Heart right ventricle (tissue), 16 donors: Measurements from ENCODE around the gene TMEM245. TPM values are rescaled to one million over a fixed set of nuclear protein-coding genes. Genes with fewer than 3 reads are reported as not detected.
"Not testable (repeated sequence)": the region's sequence is repeated elsewhere in the genome, so short reads cannot be mapped to it uniquely, and the experiment has no call there.

Experiments
- ATAC-seq, 8 donors: fragments of 200-7000 bp; cut with Tn5 transposase; one replicate each; pipeline ENCODE4 v1.9.1; 2020; ENCODE audit warnings: mild to moderate bottlenecking in 8 of 8, moderate library complexity in 8 of 8, moderate number of reproducible peaks in 1 of 8
- DNase-seq, 2 donors: peaks; one replicate each; pipeline ENCODE4 v3.0.0-alpha.2; 2020
- H3K27ac ChIP-seq, 10 donors: fragments of 200-600 bp; sonication (generic) in 2 of 10; one replicate each; pipeline versions ENCODE4 v1.5.0 to v1.8.0; 2020 to 2022; ENCODE audit warnings: mild to moderate bottlenecking in 3 of 10
- H3K27me3 ChIP-seq, 7 donors: fragments of 200-600 bp; one replicate each; pipeline ENCODE4 v1.8.0; 2021 to 2022; ENCODE audit warnings: mild to moderate bottlenecking in 2 of 7
- H3K36me3 ChIP-seq, 9 donors: fragments of 200-600 bp; sonication (generic) in 1 of 9; one replicate each; pipeline versions ENCODE4 v1.5.0 to v1.8.0; 2020 to 2022; ENCODE audit warnings: mild to moderate bottlenecking in 2 of 9
- H3K4me1 ChIP-seq, 9 donors: fragments of 200-600 bp; sonication (generic) in 1 of 9; one replicate each; pipeline versions ENCODE4 v1.5.0 to v1.8.0; 2020 to 2022; ENCODE audit warnings: mild to moderate bottlenecking in 4 of 9
- H3K4me3 ChIP-seq, 10 donors: fragments of 200-600 bp; sonication (generic) in 2 of 10; one replicate each; pipeline versions ENCODE4 v1.5.0 to v1.8.0; 2020 to 2022; ENCODE audit warnings: mild to moderate bottlenecking in 7 of 10, moderate library complexity in 2 of 10
- H3K9me3 ChIP-seq, 11 donors: fragments of 200-600 bp in 10 of 11; sonication (generic) in 2 of 11; one replicate each; pipeline versions ENCODE4 v1.5.0 to v1.8.0; 2013 to 2022; ENCODE audit warnings: mild to moderate bottlenecking in 2 of 11, control low read depth in 1 of 11, moderate library complexity in 1 of 11
- WGBS, 2 donors: extraction: QIAGEN DNeasy Blood & Tissue Kit; methylation state at CpG; one replicate each; pipeline ENCODE4 v1.1.7; 2013; ENCODE audit warnings: inconsistent platforms in 1 of 2; 5-methylcytosine and 5-hydroxymethylcytosine counted together
- intact Hi-C, 10 donors: fragments of 100-400 bp; cut with DNase I; formaldehyde crosslinking; loops; one replicate each; pipeline versions ENCODE4 v1.11.1 to v1.14.2; 2022
- polyA plus RNA-seq, 2 donors: library from polyadenylated mRNA; stranded (reverse); fragments of 200-250 nt; gene quantifications; one replicate each; pipeline ENCODE4 v1.2.3, GENCODE V29; 2013
- total RNA-seq, 10 donors: library from RNA; stranded (reverse); fragmentation: NEBNext Ultra II Directional in 3 of 10; extraction: Animal tissue kit (Norgen Biotek cat#: 25700) in 3 of 10; gene quantifications; one replicate each; pipeline versions ENCODE4 v1.2.1 to v1.2.4, GENCODE V29; 2021 to 2023
- TF ChIP-seq, protein P1 (sequence below), 9 donors: fragments of 200-600 bp; sonication (generic) in 2 of 9; IDR thresholded peaks; one replicate each; pipeline versions ENCODE4 v1.5.0 to v1.8.0; 2021 to 2022; ENCODE audit warnings: antibody characterized with exemption in 9 of 9, mild to moderate bottlenecking in 5 of 9, moderate library complexity in 1 of 9
- donor health status: Arrhythmogenic right ventricular cardiomyopathy.
- donor health status: ischemic (EF 13 %, LVEDD 7.1; RV severe dilation, severe dysfunction).
- donor health status: healthy with polysubstance abuse.
- donor health status: DM: no; HTN: yes; CAD: no.
- donor health status: DM: no; HTN: no; CAD: no.
- donor health status: ischemic (EF 25% LVEDD 6.9; RV normal size, moderate dysfunction).
- donor health status: ischemic (EF 25% LVEDD 5.7; RV mildly dilated, moderate dysfunction).
- donor health status: healthy.
- donor health status: DM: yes; HTN: yes; CAD: no.
- donor health status: Ischemic cardiomyopathy.
- donor health status: ischemic (EF 35%, LVEDD 5.7; RV mildly dilated, moderate dysfunction).
- donor health status: nonischemic (EF 11% LVEDD 7.7; RV severe dilation, severe dysfunction).
- donor health status: DM: yes; HTN: yes; CAD: no.
- donor health status: PGD.
- donor health status: ischemic (EF 29% LVEDD 5.4; RV normal size, mild dysfunction).
- donor health status: nonischemic (EF 23%, LVEDD 6.1; RV moderate dilation, normal function).

Gene TMEM245
- total and polyA plus RNA-seq, 12 donors = 17.0 to 152 (median 96.2) TPM

DNA sequence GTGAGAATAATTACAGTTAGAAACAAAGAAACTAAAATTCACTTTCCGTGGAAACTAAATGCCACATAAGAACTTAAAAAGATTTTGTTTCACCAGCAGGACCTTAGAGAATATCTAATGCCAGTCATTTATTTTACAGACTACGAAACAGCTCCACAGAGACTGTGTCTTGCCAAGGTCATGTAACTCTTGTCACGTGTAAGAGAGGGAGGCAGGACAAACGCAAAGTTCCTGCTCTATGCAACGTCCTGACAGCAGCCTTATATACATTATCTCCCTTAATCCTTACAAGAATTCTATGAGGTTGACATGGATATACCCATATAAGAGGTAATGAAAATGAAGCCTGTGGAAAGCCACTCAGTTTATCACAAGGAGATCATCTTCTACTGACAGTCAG is 145.9 kb downstream of the TMEM245 start:
- intact Hi-C loops = loop anchor here in 1 of 10 donors (5.0 kb wide), 1 partner anchor 38 kb away; the partner anchor contains the start of gene CTNNAL1
- Histone ChIP-seq H3K27ac (peak overlapping the region in 9 of 10 donors; percentile 45 to 79 (median 71)), H3K4me3 (no peak overlapping the region)

DNA sequence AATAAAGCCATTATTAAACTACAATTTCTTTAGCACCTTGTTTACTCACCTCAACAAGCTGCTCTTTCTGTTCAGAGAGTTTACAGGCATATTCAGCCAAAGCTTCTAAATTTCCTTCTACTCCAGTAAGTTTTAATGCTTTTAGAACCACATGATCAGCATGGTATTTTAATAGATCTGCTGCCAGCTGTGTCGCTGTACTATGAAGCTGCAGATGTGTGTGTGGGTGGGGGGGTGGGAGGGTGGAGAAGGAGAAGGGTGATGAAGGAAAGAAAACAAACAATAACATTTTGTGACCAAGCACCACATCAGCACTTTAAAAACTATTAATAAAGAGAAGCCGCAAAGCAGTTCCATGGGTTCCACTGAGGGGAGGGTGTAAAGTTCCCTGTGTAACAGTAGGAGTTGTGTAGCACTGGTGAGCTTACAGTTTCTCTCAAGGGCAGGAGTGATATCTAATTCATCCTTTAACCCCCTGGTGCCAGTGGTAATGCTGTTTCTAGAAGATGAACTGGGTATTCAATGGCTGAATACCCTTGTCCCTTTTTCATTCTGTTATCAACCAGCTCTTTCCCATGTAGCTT is 147.0 kb downstream of the TMEM245 start:
- Histone ChIP-seq H3K4me1 (peaks cover 3 to 46% (median 29%) of the 10 kb centered on the region in 9 donors), H3K27ac (peak overlapping the region; percentile 21 to 79 (median 69)), H3K9me3 (peaks cover 0 to 3% (median 0%) of the 10 kb centered on the region in 11 donors), H3K36me3 (peaks cover 0 to 50% (median 7%) of the 10 kb centered on the region in 9 donors), H3K27me3 (no peaks in the 10 kb centered on the region), H3K4me3 (no peak overlapping the region)
- DNase-seq (no peak), ATAC-seq (peak; percentile 44 to 77 (median 56))
- intact Hi-C loops = loop anchor here in 1 of 10 donors (5.0 kb wide), 1 partner anchor 40 kb away; the partner anchor contains the start of gene CTNNAL1
- TF ChIP-seq, protein P1, sequence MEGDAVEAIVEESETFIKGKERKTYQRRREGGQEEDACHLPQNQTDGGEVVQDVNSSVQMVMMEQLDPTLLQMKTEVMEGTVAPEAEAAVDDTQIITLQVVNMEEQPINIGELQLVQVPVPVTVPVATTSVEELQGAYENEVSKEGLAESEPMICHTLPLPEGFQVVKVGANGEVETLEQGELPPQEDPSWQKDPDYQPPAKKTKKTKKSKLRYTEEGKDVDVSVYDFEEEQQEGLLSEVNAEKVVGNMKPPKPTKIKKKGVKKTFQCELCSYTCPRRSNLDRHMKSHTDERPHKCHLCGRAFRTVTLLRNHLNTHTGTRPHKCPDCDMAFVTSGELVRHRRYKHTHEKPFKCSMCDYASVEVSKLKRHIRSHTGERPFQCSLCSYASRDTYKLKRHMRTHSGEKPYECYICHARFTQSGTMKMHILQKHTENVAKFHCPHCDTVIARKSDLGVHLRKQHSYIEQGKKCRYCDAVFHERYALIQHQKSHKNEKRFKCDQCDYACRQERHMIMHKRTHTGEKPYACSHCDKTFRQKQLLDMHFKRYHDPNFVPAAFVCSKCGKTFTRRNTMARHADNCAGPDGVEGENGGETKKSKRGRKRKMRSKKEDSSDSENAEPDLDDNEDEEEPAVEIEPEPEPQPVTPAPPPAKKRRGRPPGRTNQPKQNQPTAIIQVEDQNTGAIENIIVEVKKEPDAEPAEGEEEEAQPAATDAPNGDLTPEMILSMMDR (IDR thresholded peaks at IDR 0.05) = no peak
- 30 to 37% methylated on average over 2 of the region's 2 CpGs for WGBS, 2 donors

More for the DNA sequence above, 145.9 kb downstream of the TMEM245 start:
- H3K9me3 ChIP-seq = peaks cover 0 to 3% (median 0%) of the 10 kb centered on the region in 11 donors
- ATAC-seq (peak; percentile 73 to 93 (median 83)), DNase-seq (no peak)
- peaks cover 0 to 35% (median 25%) of the 10 kb centered on the region in 9 donors for H3K4me1 ChIP-seq
- peaks cover 0 to 58% (median 14%) of the 10 kb centered on the region in 9 donors for H3K36me3 ChIP-seq
- 9 to 19% methylated on average over 5 of the region's 5 CpGs for WGBS, 2 donors
- TF ChIP-seq, protein P1 (IDR thresholded peaks at IDR 0.05) = no peak
- no peaks in the 10 kb centered on the region for H3K27me3 ChIP-seq

DNA sequence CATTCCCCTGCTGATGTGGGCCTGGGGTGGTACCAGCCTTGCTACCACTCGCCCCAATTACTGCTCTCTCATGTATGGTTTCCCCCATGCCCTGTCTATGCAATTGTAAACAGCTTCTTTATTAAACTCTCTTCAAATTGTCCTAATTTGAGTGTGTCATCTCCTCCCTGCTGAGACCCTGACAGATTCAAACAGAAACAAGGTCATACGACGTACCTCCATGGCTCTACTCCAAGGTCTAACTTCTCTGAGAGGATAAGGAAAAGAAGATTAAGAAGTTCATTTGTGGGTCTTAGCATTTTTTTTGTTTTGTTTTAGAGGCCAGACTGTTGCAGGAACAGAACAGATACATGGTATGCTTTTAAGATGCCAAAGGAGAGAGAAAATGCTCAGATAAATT is 147.6 kb downstream of the TMEM245 start:
- intact Hi-C loops = loop anchor here in 1 of 10 donors (5.0 kb wide), 1 partner anchor 40 kb away; the partner anchor contains the start of gene CTNNAL1
- no peak for ATAC-seq
- H3K4me1 ChIP-seq = peaks cover 6 to 52% (median 33%) of the 10 kb centered on the region in 9 donors
- peaks cover 0 to 44% (median 7%) of the 10 kb centered on the region in 9 donors for H3K36me3 ChIP-seq
- 56 to 60% methylated on average over 3 of the region's 3 CpGs for WGBS, 2 donors
- DNase-seq = no peak
- peak overlapping the region in 9 of 10 donors; percentile 39 to 79 (median 71) for H3K27ac ChIP-seq
- H3K27me3 ChIP-seq = no peaks in the 10 kb centered on the region
- TF ChIP-seq, protein P1 (IDR thresholded peaks at IDR 0.05) = no peak
- H3K9me3 ChIP-seq = peaks cover 0 to 3% (median 0%) of the 10 kb centered on the region in 11 donors
- H3K4me3 ChIP-seq = no peak overlapping the region

DNA sequence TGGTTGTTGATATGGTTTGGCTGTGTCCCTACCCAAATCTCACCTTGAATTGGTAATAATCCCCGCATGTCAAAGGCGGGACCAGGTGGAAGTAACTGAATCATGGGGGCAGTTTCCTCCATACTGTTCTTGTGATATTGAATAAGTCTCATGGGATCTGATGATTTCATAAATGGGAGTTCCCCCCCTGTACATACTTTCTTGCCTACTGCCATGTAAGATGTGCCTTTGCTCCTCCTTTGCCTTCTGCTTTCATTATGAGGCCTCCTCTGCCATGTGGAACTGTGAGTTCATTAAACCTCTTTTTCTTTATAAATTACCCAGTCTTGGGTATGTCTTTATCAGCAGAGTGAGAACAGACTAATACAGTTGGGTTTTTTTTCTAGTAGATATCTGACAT is 148.4 kb downstream of the TMEM245 start:
- peak overlapping the region in 4 of 10 donors; percentile 40 to 79 (median 74) for H3K27ac ChIP-seq
- DNase-seq, ATAC-seq, H3K4me3 ChIP-seq, H3K27me3 ChIP-seq, H3K9me3 ChIP-seq: not testable (repeated sequence)
- peaks cover 0 to 38% (median 7%) of the 10 kb centered on the region in 9 donors for H3K36me3 ChIP-seq
- H3K4me1 ChIP-seq = peaks cover 6 to 60% (median 33%) of the 10 kb centered on the region in 9 donors
- 98 to 99% methylated on average over 2 of the region's 2 CpGs for WGBS, 2 donors
- intact Hi-C loops = loop anchor here in 1 of 10 donors (5.0 kb wide), 1 partner anchor 41 kb away; the partner anchor contains the start of gene CTNNAL1
